SU-DHL-6 (cell line): Measurements from ENCODE around the gene PXDN.

Source experiments
- H2AFZ ChIP-seq: fragments of 200-600 bp; sonication (generic); 2 replicates; pipeline ENCODE4 v1.6.1; 2014; ENCODE audit warnings: low read depth, mild to moderate bottlenecking, moderate library complexity, mixed read lengths, antibody characterized with exemption, low read length; ENCODE audit not compliant: severe bottlenecking
- H3F3A ChIP-seq: fragments of 200-600 bp; shearing (Covaris generic); 2 replicates; pipeline ENCODE4 v1.6.0; 2016; ENCODE audit warnings: antibody characterized with exemption, mild to moderate bottlenecking; ENCODE audit not compliant: insufficient read depth
- H3K27ac ChIP-seq: fragments of 200-600 bp; sonication (generic); 2 replicates; pipeline ENCODE4 v1.5.1; 2016; ENCODE audit warnings: low read depth, mild to moderate bottlenecking, low read length, moderate library complexity, mixed read lengths
- H3K27me3 ChIP-seq: fragments of 200-600 bp; sonication (generic), shearing (Covaris generic); 2 replicates; pipeline ENCODE4 v1.6.0; 2014; ENCODE audit warnings: mild to moderate bottlenecking, low read length
- H3K36me3 ChIP-seq: fragments of 200-600 bp; sonication (generic); 2 replicates; pipeline ENCODE4 v1.6.1; 2014; ENCODE audit warnings: mild to moderate bottlenecking, low read length, mixed read lengths
- H3K4me2 ChIP-seq: fragments of 300-600, 200-600 bp; shearing (Covaris generic), sonication (generic); 2 replicates; pipeline ENCODE4 v1.6.0; 2014; ENCODE audit warnings: low read length, low read depth, mild to moderate bottlenecking; ENCODE audit not compliant: poor library complexity, severe bottlenecking
- H3K4me3 ChIP-seq: fragments of 200-600 bp; sonication (generic); 2 replicates; pipeline ENCODE4 v1.5.1; 2014; ENCODE audit warnings: antibody characterized with exemption, low read length, mild to moderate bottlenecking, mixed read lengths; ENCODE audit not compliant: insufficient read depth, poor library complexity, severe bottlenecking
- H3K79me2 ChIP-seq: fragments of 200-600 bp; sonication (generic); 2 replicates; pipeline ENCODE4 v1.6.1; 2014; ENCODE audit warnings: mild to moderate bottlenecking, low read length, moderate library complexity; ENCODE audit not compliant: insufficient read depth
- H3K9ac ChIP-seq: fragments of 200-600 bp; sonication (generic); 2 replicates; pipeline ENCODE4 v1.7.0; 2014; ENCODE audit warnings: mild to moderate bottlenecking, low read length
- H3K9me2 ChIP-seq: fragments of 200-600 bp; sonication (generic); replicated peaks from 2 replicates; pipeline ENCODE4 v1.6.1; 2014; ENCODE audit warnings: low read length; ENCODE audit not compliant: insufficient read depth
- H3K9me3 ChIP-seq: fragments of 200-600 bp; sonication (generic); 2 replicates; pipeline ENCODE4 v1.6.1; 2014; ENCODE audit warnings: low read length, mixed read lengths; ENCODE audit not compliant: insufficient read depth
- H4K20me1 ChIP-seq: fragments of 200-600 bp; sonication (generic); 2 replicates; pipeline ENCODE4 v1.6.1; 2014; ENCODE audit warnings: low read depth, mild to moderate bottlenecking, antibody characterized with exemption, low read length, moderate library complexity, mixed read lengths
- EZH2phosphoT487 ChIP-seq: fragments of 200-600 bp; sonication (generic), shearing (Covaris generic); conservative IDR thresholded peaks from 2 replicates; pipeline ENCODE4 v1.6.1; 2018; ENCODE audit warnings: mild to moderate bottlenecking, antibody characterized with exemption, low read length, moderate library complexity, mixed read lengths
- TF ChIP-seq, protein P1 (sequence below): fragments of 200-600 bp; sonication (generic); IDR thresholded peaks from one replicate; pipeline ENCODE4 v1.5.1; 2017; ENCODE audit warnings: antibody characterized with exemption, mild to moderate bottlenecking, low read length, moderate library complexity; ENCODE audit not compliant: insufficient read depth, poor library complexity, severe bottlenecking

The PXDN gene

GRCh38 chr2:1594373-1595171 is 149.7 kb downstream of the PXDN start:
- no peaks in the 10 kb centered on the region for H3K79me2 ChIP-seq
- H3K27me3 ChIP-seq, result no peaks in the 10 kb centered on the region
- no peak for TF ChIP-seq EZH2phosphoT487
- TF ChIP-seq, protein P1, sequence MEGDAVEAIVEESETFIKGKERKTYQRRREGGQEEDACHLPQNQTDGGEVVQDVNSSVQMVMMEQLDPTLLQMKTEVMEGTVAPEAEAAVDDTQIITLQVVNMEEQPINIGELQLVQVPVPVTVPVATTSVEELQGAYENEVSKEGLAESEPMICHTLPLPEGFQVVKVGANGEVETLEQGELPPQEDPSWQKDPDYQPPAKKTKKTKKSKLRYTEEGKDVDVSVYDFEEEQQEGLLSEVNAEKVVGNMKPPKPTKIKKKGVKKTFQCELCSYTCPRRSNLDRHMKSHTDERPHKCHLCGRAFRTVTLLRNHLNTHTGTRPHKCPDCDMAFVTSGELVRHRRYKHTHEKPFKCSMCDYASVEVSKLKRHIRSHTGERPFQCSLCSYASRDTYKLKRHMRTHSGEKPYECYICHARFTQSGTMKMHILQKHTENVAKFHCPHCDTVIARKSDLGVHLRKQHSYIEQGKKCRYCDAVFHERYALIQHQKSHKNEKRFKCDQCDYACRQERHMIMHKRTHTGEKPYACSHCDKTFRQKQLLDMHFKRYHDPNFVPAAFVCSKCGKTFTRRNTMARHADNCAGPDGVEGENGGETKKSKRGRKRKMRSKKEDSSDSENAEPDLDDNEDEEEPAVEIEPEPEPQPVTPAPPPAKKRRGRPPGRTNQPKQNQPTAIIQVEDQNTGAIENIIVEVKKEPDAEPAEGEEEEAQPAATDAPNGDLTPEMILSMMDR, result no peak
- H3K9me3 ChIP-seq, result peaks cover 4% of the 10 kb centered on the region; the same call in 1 of the 2 replicates
- H3K4me3 ChIP-seq, result no peak overlapping the region
- H3K4me2 ChIP-seq, result no peak overlapping the region
- no peak overlapping the region for H2AFZ ChIP-seq
- no peaks in the 10 kb centered on the region for H4K20me1 ChIP-seq
- no peaks in the 10 kb centered on the region for H3K9me2 ChIP-seq
- H3K36me3 ChIP-seq, result no peaks in the 10 kb centered on the region
- H3K27ac ChIP-seq, result no peak overlapping the region
- H3K9ac ChIP-seq, result no peak overlapping the region
- H3F3A ChIP-seq, result no peaks in the 10 kb centered on the region

GRCh38 chr2:1594123-1594372 is 150.3 kb downstream of the PXDN start:
- Histone ChIP-seq H4K20me1 (no peaks in the 10 kb centered on the region), H3F3A (no peaks in the 10 kb centered on the region), H3K36me3 (no peaks in the 10 kb centered on the region), H3K4me3 (no peak overlapping the region), H3K9ac (no peak overlapping the region), H3K4me2 (no peak overlapping the region), H3K79me2 (no peaks in the 10 kb centered on the region), H3K9me2 (no peaks in the 10 kb centered on the region), H2AFZ (no peak overlapping the region), H3K27ac (no peak overlapping the region), H3K27me3 (no peaks in the 10 kb centered on the region), H3K9me3 (peaks cover 4% of the 10 kb centered on the region; the same call in 1 of the 2 replicates)
- TF ChIP-seq, protein P1, result no peak
- TF ChIP-seq EZH2phosphoT487, result no peak

DNA sequence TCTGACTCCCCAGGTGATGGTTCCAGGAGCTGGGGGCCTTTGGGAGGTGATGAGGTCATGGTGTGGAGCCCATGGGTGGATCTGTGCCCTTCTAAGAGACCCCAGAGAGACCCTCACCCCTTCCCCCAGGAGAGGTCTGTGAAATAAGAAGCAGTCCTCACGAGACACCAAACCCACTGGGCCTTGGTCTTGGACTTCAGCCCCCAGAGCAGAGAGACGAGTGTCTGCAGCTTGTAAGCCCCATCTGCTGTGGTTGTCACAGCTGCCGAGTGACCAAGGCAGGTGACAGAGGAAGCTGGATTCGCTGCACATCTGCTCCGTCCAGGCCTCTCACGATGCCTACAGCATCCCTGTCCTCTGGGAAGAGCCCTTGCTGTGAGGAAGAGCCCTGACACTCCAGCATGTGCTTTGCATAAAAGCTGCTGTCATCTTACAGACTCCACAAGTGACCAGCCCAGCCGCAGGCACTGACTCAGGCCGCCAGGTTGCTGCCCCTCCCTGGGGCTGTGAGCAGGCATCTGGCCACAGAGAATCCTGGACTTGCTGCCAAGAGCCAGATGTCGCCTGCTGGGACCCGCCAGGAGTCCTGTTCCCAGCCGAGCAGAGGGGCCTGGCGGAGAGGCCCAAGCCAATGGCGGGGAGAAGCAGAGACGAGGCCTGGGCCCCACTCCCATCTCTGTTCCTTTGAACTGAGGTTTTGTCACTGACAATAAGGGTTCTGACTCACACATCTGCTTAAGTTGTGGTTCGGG is 150.8 kb downstream of the PXDN start:
- H3F3A ChIP-seq, result no peaks in the 10 kb centered on the region
- H3K9me2 ChIP-seq, result no peaks in the 10 kb centered on the region
- no peaks in the 10 kb centered on the region for H3K79me2 ChIP-seq
- H3K9me3 ChIP-seq, result peaks cover 4% of the 10 kb centered on the region; the same call in 1 of the 2 replicates
- H3K9ac ChIP-seq, result no peak overlapping the region
- no peak overlapping the region for H3K4me2 ChIP-seq
- H3K4me3 ChIP-seq, result no peak overlapping the region
- TF ChIP-seq EZH2phosphoT487, result no peak
- TF ChIP-seq, protein P1, result no peak
- H4K20me1 ChIP-seq, result no peaks in the 10 kb centered on the region
- H2AFZ ChIP-seq, result no peak overlapping the region
- H3K27me3 ChIP-seq, result no peaks in the 10 kb centered on the region
- no peak overlapping the region for H3K27ac ChIP-seq
- no peaks in the 10 kb centered on the region for H3K36me3 ChIP-seq
